ENCODE measurements around the gene TRIM46.

The TRIM46 gene

GRCh38 chr1:155202731-155203515 is 29.3 kb downstream of the TRIM46 start:
- TF ChIP-seq CTCF (IDR thresholded peaks at IDR 0.05; ENCODE audit: control extremely low read depth, extremely low read depth, low read depth, missing control alignments): no peak
- POLR2A ChIA-PET: no interaction called here
- no peak for DNase-seq (ENCODE audit: extremely low spot score)
- CTCF ChIA-PET: interaction anchor here (0.7 to 9.1 kb wide), 8 partner anchors 10 to 112 kb away, joined by 3 to 88 read pairs (median 6); partner anchors contain the start of gene KRTCAP2

GRCh38 chr1:155205035-155205434 is 31.4 kb downstream of the TRIM46 start:
- no peak for TF ChIP-seq CTCF (IDR thresholded peaks at IDR 0.05; ENCODE audit: control extremely low read depth, extremely low read depth, low read depth, missing control alignments)
- POLR2A ChIA-PET: no interaction called here
- CTCF ChIA-PET: interaction anchor here (3.5 to 9.1 kb wide), 3 partner anchors 8 to 21 kb away, joined by 28 to 88 read pairs (median 76); no protein-coding TSS in a partner anchor
- no peak for DNase-seq (ENCODE audit: extremely low spot score)

- CTCF ChIA-PET: interaction anchor here (1.5 to 9.1 kb wide), 6 partner anchors 9 to 142 kb away, joined by 3 to 88 read pairs (median 18); a partner anchor contains a TSS
- POLR2A ChIA-PET: no interaction called here
- no peak for DNase-seq (ENCODE audit: extremely low spot score)
- no peak for TF ChIP-seq CTCF (IDR thresholded peaks at IDR 0.05; ENCODE audit: control extremely low read depth, extremely low read depth, low read depth, missing control alignments)
Observed at GRCh38 chr1:155205969-155206593, 32.4 kb downstream of the TRIM46 start.

GRCh38 chr1:155206891-155207805 is 33.5 kb downstream of the TRIM46 start:
- ChIA-PET POLR2A (interaction anchor here (1.0 to 1.5 kb wide), 2 partner anchors 14 to 37 kb away, joined by 3 to 4 read pairs; no protein-coding TSS in a partner anchor), CTCF (interaction anchor here (0.8 to 9.1 kb wide), 24 partner anchors 8 to 860 kb away, joined by 3 to 88 read pairs (median 6); partner anchors contain the start of gene KRTCAP2)
- peak; percentile 80 for TF ChIP-seq CTCF (IDR thresholded peaks at IDR 0.05; ENCODE audit: control extremely low read depth, extremely low read depth, low read depth, missing control alignments)
- DNase-seq (ENCODE audit: extremely low spot score): peak; percentile 81

GRCh38 chr1:155207806-155208540 is 34.3 kb downstream of the TRIM46 start, which contains the start of gene THBS3:
Gene THBS3, minus strand, starts transcription at chr1:155207897. Its CDS starts 21 bp downstream, at chr1:155207876.
- no peak for TF ChIP-seq CTCF (IDR thresholded peaks at IDR 0.05; ENCODE audit: control extremely low read depth, extremely low read depth, low read depth, missing control alignments)
- ChIA-PET CTCF (interaction anchor here (1.1 to 9.1 kb wide), 12 partner anchors 9 to 395 kb away, joined by 3 to 88 read pairs (median 7); partner anchors contain the start of gene KRTCAP2), POLR2A (interaction anchor here (1.5 kb wide), 1 partner anchor 36 kb away, joined by 4 read pairs; no protein-coding TSS in a partner anchor)
- DNase-seq (ENCODE audit: extremely low spot score): no peak

Data from GM10248 (cell line).